OCI-LY1 (cell line): ENCODE measurements around the gene ANKDD1B.

Experiments
- EZH2 ChIP-seq: fragments of 200-600 bp; sonication (generic), shearing (Covaris generic); IDR thresholded peaks from 2 replicates; pipeline ENCODE4 v1.8.0; 2017; ENCODE audit warnings: borderline replicate concordance, mixed run types, mild to moderate bottlenecking, antibody characterized with exemption, low read length, moderate library complexity, mixed read lengths
- TF ChIP-seq, protein P1 (sequence below): fragments of 200-600 bp; sonication (generic), shearing (Covaris generic); IDR thresholded peaks from 2 replicates; pipeline ENCODE4 v1.5.1; 2017; ENCODE audit warnings: mild to moderate bottlenecking, antibody characterized with exemption, low read length, moderate library complexity, mixed read lengths

DNA sequence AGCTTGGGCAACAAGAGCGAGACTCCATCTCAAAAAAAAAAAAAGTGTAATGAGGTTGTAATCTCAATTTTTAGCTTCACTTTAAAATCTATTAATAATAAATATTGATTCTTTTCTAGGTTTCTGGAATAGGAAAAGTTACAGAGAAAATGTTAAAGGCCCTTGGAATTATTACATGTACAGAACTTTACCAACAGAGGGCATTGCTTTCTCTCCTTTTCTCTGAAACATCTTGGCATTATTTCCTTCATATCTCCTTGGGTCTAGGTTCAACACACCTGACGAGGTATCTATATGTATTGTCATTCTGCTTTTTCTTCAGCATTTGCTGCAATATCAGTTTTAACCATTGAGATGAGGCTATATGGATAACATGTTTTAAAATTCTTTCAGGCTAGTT is 26.6 kb upstream of the ANKDD1B start:
- TF ChIP-seq EZH2, result no peak
- TF ChIP-seq, protein P1, sequence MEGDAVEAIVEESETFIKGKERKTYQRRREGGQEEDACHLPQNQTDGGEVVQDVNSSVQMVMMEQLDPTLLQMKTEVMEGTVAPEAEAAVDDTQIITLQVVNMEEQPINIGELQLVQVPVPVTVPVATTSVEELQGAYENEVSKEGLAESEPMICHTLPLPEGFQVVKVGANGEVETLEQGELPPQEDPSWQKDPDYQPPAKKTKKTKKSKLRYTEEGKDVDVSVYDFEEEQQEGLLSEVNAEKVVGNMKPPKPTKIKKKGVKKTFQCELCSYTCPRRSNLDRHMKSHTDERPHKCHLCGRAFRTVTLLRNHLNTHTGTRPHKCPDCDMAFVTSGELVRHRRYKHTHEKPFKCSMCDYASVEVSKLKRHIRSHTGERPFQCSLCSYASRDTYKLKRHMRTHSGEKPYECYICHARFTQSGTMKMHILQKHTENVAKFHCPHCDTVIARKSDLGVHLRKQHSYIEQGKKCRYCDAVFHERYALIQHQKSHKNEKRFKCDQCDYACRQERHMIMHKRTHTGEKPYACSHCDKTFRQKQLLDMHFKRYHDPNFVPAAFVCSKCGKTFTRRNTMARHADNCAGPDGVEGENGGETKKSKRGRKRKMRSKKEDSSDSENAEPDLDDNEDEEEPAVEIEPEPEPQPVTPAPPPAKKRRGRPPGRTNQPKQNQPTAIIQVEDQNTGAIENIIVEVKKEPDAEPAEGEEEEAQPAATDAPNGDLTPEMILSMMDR, result peak; percentile 26
